Muscle of arm (tissue), 12 donors: ENCODE results near the gene CYP3A4. TPM values are rescaled to one million over a fixed set of nuclear protein-coding genes. Genes with fewer than 3 reads are reported as not detected.
"Not testable (repeated sequence)": the region's sequence is repeated elsewhere in the genome, so short reads cannot be mapped to it uniquely, and the experiment has no call there.

Experiments
- DNase-seq: peaks from one replicate; pipeline ENCODE4 v3.0.0-alpha.2; 2013
- polyA plus RNA-seq, 12 donors: library from polyadenylated mRNA; unstranded; fragments of 120-200 nt; gene quantifications; one replicate each; pipeline ENCODE4 v1.2.1, GENCODE V29; 2013; ENCODE audit not compliant: insufficient read length in 12 of 12

Gene CYP3A4
- polyA plus RNA-seq, 12 donors: 0.08 to 0.33 (median 0.15) TPM; not detected in 5

GRCh38 chr7:99755085-99755484, 28.9 kb downstream of the CYP3A4 start:
- no peak for DNase-seq

- no peak for DNase-seq
Observed at GRCh38 chr7:99752356-99752755, 31.6 kb downstream of the CYP3A4 start.

DNA sequence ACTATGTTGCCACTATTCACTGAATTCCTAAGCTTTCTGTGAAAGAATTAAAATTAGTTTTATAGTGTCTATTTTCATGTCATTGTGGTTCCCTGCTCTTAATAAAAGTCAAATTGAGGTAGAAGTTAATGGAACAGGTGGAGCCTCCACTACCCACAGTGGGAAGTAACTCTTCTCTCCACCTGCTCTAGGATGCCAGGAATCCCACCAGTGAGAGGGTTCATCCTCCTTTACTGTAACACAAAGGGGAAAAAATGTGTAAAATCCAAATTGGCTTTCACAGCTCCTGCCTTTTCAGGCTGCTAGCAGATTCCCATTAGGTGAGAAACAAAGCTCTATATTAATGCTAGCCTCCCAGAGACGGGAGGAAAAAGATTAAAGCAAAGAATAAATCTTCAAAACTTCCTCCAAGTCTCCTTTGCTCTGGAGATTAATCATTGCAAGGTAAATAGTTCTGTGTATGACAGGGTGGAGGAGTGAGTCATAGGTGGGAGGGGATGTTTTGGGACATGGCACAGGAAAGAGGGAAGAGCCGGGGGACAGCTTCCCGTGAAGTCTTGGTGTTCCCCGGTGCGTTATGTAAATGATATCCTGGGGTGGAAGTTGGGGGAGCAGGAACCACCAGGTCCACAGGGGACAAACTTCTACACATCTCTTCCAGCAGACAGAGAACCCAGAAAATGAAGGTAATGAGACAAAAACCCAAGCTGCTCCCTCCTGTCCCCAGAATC, 32.5 kb downstream of the CYP3A4 start:
- not testable (repeated sequence) for DNase-seq

DNA sequence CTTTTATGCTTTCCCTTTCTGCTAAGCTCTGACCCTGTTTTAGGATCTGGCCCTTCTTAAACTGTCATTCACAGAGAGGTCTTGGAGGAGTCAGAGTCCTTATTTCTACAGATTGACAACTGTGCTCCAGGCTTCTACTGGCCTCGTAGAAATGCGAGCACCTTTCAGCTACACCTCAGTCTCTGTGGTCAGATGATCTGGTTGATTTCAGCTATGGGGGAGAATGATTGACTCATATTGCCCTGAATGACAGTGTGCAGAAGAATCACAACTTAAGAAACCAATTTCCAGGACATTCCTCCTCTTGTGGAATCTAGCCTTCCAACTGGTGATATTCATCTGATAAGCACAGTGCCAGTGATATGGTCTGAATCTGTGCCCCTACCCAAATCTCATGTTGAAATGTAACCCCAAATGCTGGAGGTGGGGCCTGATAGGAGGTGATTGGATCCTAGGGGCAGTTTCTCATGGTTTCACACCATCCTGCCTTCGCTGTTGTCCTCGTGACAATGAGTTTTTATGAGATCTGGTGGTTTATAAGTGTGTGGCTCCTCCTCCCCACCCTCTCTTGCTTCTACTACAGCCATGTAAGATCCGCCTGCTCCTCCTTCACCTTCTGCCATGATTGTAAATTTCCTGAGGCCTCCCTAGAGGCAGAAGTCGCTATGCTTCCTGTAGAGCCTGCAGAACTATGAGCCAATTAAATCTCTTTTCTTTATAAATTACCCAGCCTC, 35.0 kb downstream of the CYP3A4 start:
- no peak for DNase-seq

DNA sequence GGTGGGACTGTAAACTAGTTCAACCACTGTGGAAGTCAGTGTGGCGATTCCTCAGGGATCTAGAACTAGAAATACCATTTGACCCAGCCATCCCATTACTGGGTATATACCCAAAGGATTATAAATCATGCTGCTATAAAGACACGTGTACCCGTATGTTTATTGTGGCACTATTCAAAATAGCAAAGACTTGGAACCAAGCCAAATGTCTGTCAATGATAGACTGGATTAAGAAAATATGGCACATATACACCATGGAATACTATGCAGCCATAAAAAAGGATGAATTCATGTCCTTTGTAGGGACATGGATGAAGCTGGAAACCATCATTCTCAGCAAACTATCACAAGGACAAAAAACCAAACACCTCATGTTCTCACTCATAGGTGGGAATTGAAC, 37.1 kb downstream of the CYP3A4 start:
- not testable (repeated sequence) for DNase-seq

DNA sequence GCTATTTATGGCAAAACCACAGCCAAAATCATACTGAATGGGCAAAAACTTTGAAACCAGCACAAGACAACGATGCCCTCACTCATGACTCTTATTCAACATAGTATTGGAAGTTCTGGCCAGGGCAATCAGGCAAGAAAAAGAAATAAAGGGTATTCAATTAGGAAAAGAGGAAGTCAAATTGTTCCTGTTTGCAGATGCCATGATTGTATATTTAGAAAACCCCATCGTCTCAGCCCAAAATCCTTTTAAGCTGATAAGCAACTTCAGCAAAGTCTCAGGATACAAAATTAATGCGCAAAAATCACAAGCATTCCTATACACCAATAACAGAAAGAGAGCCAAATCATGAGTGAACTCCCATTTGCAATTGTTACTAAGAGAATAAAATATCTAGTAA, 38.6 kb downstream of the CYP3A4 start:
- DNase-seq: not testable (repeated sequence)

GRCh38 chr7:99742737-99743394, 41.1 kb downstream of the CYP3A4 start:
- DNase-seq: no peak

GRCh38 chr7:99741441-99741795, 42.6 kb downstream of the CYP3A4 start:
- no peak for DNase-seq

DNA sequence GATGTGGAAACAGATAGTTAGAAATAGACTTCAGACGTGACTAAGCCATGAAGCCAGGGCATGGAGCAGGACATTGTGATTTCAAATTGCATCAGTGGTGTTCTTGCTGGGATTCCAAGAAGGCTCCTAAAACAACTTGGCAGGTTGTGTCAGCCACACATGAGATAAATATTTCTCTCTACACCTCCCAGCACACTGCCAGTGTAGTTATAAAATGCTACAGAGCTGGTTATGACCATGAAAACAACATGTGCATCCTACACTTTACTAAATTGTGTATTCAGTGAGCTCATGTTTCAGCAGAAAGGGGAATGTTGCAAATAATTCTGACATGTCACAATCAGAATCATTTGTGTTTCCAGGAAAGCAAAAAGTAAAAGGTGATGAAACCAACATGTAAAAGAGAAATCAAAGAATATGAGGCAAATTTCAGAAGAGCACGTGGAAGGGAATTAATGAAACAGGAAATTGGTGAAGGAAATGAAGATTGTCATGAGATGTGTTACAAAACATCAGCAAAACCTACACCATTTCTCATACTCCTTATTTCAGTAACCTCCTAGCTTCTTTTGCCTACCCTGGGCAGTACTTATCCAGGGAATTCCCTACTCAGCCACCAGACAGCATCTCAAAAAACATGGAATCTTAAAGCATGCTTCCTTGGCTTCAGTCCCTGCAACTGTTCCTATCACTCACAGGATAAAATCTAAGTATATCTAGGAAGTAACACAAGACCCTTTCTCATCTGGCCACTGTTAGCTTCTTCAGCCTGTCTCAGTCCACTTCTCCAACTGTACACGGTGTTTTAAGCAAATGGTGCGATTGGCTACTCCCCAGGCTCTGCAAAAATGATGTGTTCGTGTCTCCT, 43.2 kb downstream of the CYP3A4 start:
- DNase-seq: no peak

GRCh38 chr7:99739699-99740572, 44.0 kb downstream of the CYP3A4 start:
- DNase-seq: no peak

- DNase-seq: no peak
Observed at GRCh38 chr7:99737726-99738125, 46.3 kb downstream of the CYP3A4 start.

DNA sequence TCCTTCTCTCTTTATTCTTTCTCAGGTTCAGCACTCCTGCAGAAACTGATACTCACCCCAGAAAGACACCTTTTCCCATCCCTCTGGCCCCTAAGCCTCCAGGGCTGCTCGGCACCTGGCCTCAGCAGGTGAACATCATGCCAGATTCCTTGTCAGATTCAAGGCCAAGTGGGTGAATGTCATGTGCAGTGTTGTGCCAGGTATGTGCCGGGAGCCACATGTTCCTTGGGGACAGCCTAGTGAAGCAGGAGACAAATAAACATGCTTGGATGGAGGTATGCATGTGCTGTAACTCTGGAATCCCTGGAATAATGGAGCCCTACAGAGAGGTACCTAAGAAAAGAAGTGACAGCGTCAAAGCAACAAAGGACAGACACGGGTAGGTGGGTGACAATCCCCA, 47.3 kb downstream of the CYP3A4 start:
- not testable (repeated sequence) for DNase-seq

DNA sequence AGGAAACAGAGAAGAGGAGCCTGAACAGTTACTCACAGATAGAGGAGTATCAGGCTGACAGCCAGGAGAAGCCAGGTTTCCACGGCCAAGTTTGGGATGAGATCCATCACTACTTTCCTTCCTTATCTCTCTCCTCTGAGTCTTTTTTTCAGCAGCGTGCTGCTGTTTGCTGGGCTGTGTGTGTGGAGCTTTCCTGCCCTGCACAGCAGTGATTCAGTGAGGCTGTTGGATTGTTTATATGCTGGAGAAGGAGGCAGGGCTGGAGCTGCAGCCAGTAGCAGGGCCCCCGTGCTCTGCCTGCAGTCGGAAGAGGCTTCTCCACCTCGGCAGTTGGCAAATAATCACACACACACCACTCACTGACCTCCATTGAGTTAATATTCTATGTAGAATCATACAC, 49.0 kb downstream of the CYP3A4 start, which contains the start of gene CYP3A7:
Gene CYP3A7 (minus strand): TSS at position 210 of the 400 bp plus-strand sequence. CDS start 103 bp downstream, at position 107.
- no peak for DNase-seq

GRCh38 chr7:99733448-99733847, 50.5 kb downstream of the CYP3A4 start:
- no peak for DNase-seq

DNA sequence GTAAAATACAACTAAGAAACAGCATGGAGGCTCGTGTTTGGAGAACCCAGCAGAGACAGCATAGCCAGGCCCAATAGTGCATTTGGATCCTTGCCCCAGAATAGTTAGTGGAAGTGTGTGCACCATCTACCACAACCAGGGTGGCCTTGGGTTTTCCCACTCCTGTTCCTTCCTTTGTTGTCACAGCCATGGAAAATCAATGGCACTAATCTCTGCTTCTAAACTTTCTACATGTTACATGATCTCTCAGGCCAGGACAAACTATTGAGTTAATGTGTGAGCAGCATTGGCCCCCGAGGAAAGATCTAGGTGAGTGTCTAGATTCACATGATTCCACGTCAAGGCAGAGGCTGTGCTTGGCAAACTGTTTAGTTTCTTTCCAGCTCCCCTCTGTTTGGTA, 51.0 kb downstream of the CYP3A4 start:
- no peak for DNase-seq

GRCh38 chr7:99731638-99732374, 52.2 kb downstream of the CYP3A4 start:
- DNase-seq: no peak

- DNase-seq: no peak
Observed at GRCh38 chr7:99730992-99731391, 53.0 kb downstream of the CYP3A4 start.

DNA sequence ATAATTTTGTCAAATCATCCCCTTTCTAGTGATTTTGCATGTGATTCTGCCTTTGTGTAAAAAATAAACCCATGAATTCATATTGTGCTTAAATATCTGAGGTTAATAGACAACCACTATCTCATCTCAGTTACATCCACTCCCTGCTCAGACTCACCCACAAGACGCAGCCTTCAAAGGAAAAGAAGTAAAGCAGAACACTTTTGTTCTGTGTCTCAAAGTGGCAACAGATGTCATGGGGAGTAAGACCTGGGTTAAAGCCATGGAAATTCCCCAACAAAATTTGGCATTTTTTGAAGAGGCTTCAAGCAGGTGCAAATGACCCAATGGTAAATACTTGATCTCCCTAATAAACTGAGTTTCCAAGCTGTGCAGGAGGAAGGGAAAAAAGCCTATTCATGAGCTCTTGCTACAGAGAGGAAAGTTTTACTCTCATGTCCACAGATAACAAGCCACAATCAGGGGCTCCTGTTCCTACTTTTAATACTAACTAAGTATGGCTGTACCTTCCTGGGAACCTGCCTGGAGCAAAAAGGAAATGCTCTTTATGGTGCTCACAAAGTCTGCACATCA, 53.7 kb downstream of the CYP3A4 start:
- no peak for DNase-seq

DNA sequence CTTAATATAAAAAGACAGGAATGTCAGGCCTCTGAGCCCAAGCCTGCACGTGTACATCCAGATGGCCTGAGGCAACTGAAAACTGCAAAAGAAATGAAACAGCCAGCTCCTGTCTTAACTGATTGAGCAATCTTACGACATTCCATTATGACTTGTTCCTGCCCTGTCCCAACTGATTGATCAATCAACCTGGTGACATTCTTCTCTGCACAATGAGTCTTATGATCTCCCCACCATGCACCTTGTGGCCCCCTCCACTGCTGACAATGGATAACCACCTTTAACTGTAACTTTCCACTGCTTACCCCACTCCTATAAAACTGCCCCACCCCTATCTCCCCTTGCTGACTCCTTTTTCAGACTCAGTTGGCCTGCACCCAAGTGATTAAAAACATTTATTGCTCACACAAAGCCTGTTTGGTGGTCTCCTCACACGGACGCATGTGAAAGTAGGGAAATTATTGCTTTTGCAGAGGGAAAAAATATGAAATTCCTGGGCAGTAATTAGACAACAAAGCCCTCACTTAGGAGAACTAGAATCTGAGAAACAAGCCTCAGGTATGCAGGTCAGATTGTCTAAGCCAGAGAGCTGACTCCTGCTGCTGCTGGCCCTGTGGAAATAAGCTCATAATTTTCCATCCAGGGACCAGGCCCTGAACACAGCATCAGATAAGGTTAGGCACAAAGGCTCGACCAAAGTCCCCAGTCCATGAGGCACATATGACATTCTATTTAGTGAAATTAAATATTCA, 54.3 kb downstream of the CYP3A4 start:
- no peak for DNase-seq
